Testis (tissue), 3 donors: ENCODE results near the gene PUM1. TPM values are rescaled to one million over a fixed set of nuclear protein-coding genes. Genes with fewer than 3 reads are reported as not detected.

Experiments
- DNase-seq: peaks from one replicate; pipeline ENCODE4 v3.0.0-alpha.2; 2019
- H3K27ac ChIP-seq, 2 donors: fragments of 200-600 bp; sonication (generic); one replicate each; pipeline ENCODE4 v1.5.1; 2019
- H3K27me3 ChIP-seq: fragments of 200-600 bp; sonication (generic); one replicate; pipeline ENCODE4 v1.5.1; 2019
- H3K36me3 ChIP-seq: fragments of 200-600 bp; sonication (generic); one replicate; pipeline ENCODE4 v1.5.1; 2017; ENCODE audit warnings: low read depth; ENCODE audit errors: missing control alignments
- H3K4me1 ChIP-seq: fragments of 200-600 bp; sonication (generic); one replicate; pipeline ENCODE4 v1.5.1; 2019
- H3K4me3 ChIP-seq, 2 donors: fragments of 200-600 bp; sonication (generic); one replicate each; pipeline ENCODE4 v1.5.1; 2017 to 2019
- H3K9me3 ChIP-seq: fragments of 200-600 bp; sonication (generic); one replicate; pipeline ENCODE4 v1.5.1; 2017
- POLR2A ChIP-seq: fragments of 450-650 bp; IDR thresholded peaks from one replicate; pipeline ENCODE4 v1.6.1; 2017; ENCODE audit warnings: antibody characterized with exemption, mild to moderate bottlenecking, moderate library complexity
- WGBS, 2 donors: methylation state at CpG; one replicate each; pipeline ENCODE4 v1.1.5; 2018; 5-methylcytosine and 5-hydroxymethylcytosine counted together
- intact Hi-C: fragments of 100-400 bp; cut with DNase I; formaldehyde crosslinking; loops from one replicate; pipeline ENCODE4 v1.15.1; 2023; ENCODE audit warnings: low total_unique reads
- polyA plus RNA-seq: library from polyadenylated mRNA; stranded (reverse); fragments of 350-450 nt; fragmentation: Illumina TruSeq; extraction: RNeasy Lipid Tissue Mini Kit (QIAGEN cat#74804); gene quantifications from one replicate; pipeline ENCODE4 v1.2.3, GENCODE V29; 2014; ENCODE audit warnings: low read depth, low replicate concordance; ENCODE audit not compliant: insufficient read depth
- total RNA-seq, 2 donors: library from RNA; depleted of rRNA; stranded (reverse); fragments of >200 nt; gene quantifications; one replicate each; pipeline ENCODE4 v1.2.3, GENCODE V29; 2016
- TF ChIP-seq, protein P1 (sequence below), 3 experiments: fragments of 450-650 bp in 2 of 3; fragments of 200-600 bp in 1 of 3; sonication (generic) in 1 of 3; IDR thresholded peaks; one replicate each; pipeline ENCODE4 v1.5.1; 2016 to 2019; ENCODE audit warnings: antibody characterized with exemption in 3 of 3, mild to moderate bottlenecking in 2 of 3, moderate library complexity in 1 of 3

The PUM1 gene
- total and polyA plus RNA-seq, 3 donors from 2014 or later, result 41.3 to 89.0 (median 70.5) TPM

DNA sequence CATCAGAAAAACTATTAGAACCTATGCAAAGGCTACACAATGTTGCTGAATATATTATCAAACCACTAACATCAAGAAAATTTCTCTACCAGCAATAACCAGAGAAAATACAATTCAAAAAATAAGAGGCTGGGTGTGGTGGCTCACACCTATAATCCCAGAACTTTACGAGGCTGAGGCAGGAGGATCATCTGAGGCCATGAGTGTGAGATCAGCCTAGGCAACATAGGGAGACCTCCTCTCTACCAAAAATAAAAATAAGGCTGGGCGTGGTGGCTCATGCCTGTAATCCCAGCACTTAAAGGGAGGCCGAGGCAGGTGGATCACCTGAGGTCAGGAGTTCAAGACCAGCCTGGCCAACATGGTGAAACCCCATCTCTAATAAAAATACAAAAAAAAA, 16.9 kb upstream of the PUM1 start:
- H3K27ac ChIP-seq, result no peak overlapping the region
- no peak for DNase-seq
- no peaks in the 10 kb centered on the region for H3K9me3 ChIP-seq
- no peaks in the 10 kb centered on the region for H3K36me3 ChIP-seq
- no peaks in the 10 kb centered on the region for H3K4me1 ChIP-seq
- intact Hi-C loops, result no loop called here
- TF ChIP-seq POLR2A, result no peak
- TF ChIP-seq, protein P1, sequence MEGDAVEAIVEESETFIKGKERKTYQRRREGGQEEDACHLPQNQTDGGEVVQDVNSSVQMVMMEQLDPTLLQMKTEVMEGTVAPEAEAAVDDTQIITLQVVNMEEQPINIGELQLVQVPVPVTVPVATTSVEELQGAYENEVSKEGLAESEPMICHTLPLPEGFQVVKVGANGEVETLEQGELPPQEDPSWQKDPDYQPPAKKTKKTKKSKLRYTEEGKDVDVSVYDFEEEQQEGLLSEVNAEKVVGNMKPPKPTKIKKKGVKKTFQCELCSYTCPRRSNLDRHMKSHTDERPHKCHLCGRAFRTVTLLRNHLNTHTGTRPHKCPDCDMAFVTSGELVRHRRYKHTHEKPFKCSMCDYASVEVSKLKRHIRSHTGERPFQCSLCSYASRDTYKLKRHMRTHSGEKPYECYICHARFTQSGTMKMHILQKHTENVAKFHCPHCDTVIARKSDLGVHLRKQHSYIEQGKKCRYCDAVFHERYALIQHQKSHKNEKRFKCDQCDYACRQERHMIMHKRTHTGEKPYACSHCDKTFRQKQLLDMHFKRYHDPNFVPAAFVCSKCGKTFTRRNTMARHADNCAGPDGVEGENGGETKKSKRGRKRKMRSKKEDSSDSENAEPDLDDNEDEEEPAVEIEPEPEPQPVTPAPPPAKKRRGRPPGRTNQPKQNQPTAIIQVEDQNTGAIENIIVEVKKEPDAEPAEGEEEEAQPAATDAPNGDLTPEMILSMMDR (IDR thresholded peaks at IDR 0.05), result no peak
- 90 to 93% methylated on average over 3 of the region's 3 CpGs for WGBS, 2 donors
- H3K4me3 ChIP-seq, result no peak overlapping the region
- no peaks in the 10 kb centered on the region for H3K27me3 ChIP-seq

DNA sequence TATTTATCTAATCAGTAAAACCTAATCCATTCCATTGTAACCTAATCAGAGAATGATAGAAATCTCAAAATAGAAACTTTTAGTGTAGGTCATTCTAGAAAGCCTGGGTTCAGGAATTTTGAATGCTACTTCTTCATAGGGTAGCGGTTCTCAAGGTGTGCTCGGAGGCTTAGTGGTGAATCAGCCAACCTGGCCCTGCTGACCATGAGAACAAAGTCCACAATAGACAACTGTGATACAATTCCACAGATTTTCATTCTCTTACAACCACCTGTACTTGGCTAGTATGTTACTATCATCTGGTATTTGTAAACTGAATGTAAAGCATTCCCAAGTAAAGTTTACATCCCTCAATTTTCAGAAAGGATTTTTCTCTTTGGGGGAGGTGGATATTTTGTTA, 7.5 kb upstream of the PUM1 start:
- no peak for TF ChIP-seq POLR2A
- TF ChIP-seq, protein P1 (IDR thresholded peaks at IDR 0.05), result no peak
- H3K9me3 ChIP-seq, result no peaks in the 10 kb centered on the region
- no peaks in the 10 kb centered on the region for H3K36me3 ChIP-seq
- intact Hi-C loops, result no loop called here
- H3K4me3 ChIP-seq, result no peak overlapping the region
- H3K4me1 ChIP-seq, result no peaks in the 10 kb centered on the region
- 78 to 97% methylated on average over 2 of the region's 2 CpGs for WGBS, 2 donors
- no peaks in the 10 kb centered on the region for H3K27me3 ChIP-seq
- no peak for DNase-seq
- H3K27ac ChIP-seq, result no peak overlapping the region

DNA sequence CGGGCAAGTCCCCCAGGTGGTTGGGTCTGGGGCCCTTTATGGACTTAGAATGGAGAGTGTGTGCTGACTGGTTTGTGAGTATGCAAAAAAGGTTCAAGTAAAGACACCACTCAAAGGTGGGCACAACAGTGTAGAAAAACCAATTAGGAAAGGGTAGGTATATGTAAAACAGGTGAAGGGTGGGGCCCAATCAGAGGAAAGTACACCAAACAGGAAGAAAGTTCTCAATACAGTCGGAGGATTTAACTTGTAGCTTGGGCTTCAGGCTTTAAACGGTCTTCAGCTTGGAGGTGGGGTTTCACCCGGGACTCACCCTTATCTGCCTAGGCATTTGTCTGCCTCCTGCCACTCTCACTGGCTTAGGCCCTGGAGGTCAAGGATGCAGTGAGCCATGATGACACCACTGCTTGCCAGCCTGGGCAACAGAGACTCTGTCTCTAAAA, 6.8 kb upstream of the PUM1 start:
- no peaks in the 10 kb centered on the region for H3K36me3 ChIP-seq
- WGBS, 2 donors, result 64 to 75% methylated on average over 4 of the region's 4 CpGs
- no peak for DNase-seq
- H3K27ac ChIP-seq, result no peak overlapping the region
- no peaks in the 10 kb centered on the region for H3K9me3 ChIP-seq
- no peaks in the 10 kb centered on the region for H3K27me3 ChIP-seq
- no peak overlapping the region for H3K4me3 ChIP-seq
- TF ChIP-seq, protein P1 (IDR thresholded peaks at IDR 0.05), result no peak
- TF ChIP-seq POLR2A, result no peak
- H3K4me1 ChIP-seq, result no peaks in the 10 kb centered on the region
- intact Hi-C loops, result no loop called here

DNA sequence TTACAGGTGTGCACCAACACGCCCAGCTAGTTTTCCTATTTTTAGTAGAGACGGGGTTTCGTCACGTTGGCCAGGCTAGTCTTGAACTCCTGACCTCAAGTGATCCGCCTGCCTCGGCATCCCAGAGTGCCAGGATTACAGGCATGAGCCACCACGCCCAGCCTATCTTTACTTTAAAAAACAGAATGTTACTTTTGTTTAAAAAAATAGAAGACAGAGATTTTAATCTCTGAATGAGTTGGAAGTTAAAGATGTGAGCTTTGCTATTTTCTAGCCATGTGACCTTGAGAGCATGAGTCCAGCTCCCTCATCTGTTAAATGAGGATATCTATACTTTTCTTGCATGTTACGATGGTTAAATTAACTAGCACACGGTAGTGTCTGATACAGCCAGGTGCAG, 3.9 kb upstream of the PUM1 start:
- WGBS, 2 donors, result 67 to 69% methylated on average over 9 of the region's 9 CpGs
- no peaks in the 10 kb centered on the region for H3K4me1 ChIP-seq
- no peaks in the 10 kb centered on the region for H3K9me3 ChIP-seq
- H3K4me3 ChIP-seq, result no peak overlapping the region
- DNase-seq, result no peak
- TF ChIP-seq POLR2A, result no peak
- TF ChIP-seq, protein P1 (IDR thresholded peaks at IDR 0.05), result no peak
- no peaks in the 10 kb centered on the region for H3K36me3 ChIP-seq
- no peak overlapping the region for H3K27ac ChIP-seq
- no peaks in the 10 kb centered on the region for H3K27me3 ChIP-seq
- intact Hi-C loops, result no loop called here

DNA sequence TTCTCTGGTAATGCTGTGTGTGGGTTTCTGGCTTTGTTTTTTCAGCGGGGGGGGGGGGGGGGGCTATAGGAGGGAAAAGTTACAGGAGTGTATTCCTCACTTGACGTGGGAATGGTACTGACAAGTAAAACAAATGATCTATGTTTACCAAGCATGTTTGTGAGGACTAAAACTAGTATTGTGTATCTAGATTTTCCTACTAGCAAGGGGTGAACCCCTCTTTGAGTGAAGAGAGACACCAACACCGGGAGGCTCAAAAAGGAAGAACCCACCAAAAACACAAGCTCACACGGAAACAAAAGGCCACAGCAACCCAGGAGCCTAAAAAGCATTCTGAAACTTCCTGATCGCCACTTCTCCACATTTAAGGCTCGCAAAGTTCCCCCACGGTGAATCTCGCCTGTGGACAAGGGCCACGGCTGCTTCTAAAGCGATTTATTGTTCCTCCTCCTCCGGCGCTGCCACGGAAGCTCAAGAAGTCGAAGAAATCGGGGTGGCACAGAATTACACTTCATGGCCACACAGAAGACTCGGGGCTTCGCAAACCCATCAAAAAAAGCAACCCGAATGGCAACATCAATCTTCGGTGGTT, 703 bp downstream of the PUM1 start:
- Histone ChIP-seq H3K4me3 (peak overlapping the region; percentile 69 to 92), H3K36me3 (no peaks in the 10 kb centered on the region), H3K27ac (peak overlapping the region; percentile 94 to 98), H3K4me1 (peaks cover 16% of the 10 kb centered on the region), H3K9me3 (no peaks in the 10 kb centered on the region), H3K27me3 (no peaks in the 10 kb centered on the region)
- DNase-seq, result peak; percentile 40
- no peak for TF ChIP-seq POLR2A
- TF ChIP-seq, protein P1 (IDR thresholded peaks at IDR 0.05), result no peak
- 0 to 1% methylated on average over 19 of the region's 19 CpGs for WGBS, 2 donors
- intact Hi-C loops, result no loop called here
